LNCAP (cell line): ENCODE data around the gene FBXL20.

ENCODE experiments used
- CTCF ChIP-seq: fragments of 450-650 bp; IDR thresholded peaks from 2 replicates; pipeline ENCODE4 v1.5.1; 2017; ENCODE audit warnings: mild to moderate bottlenecking

FBXL20 gene

GRCh38 chr17:39222151-39222550 is 179.3 kb downstream of the FBXL20 start:
- TF ChIP-seq CTCF, result no peak

- no peak for TF ChIP-seq CTCF
Observed at GRCh38 chr17:39221572-39221971, 179.9 kb downstream of the FBXL20 start.

- TF ChIP-seq CTCF, result no peak
Observed at GRCh38 chr17:39219647-39220154, 181.7 kb downstream of the FBXL20 start.

GRCh38 chr17:39218906-39219305 is 182.5 kb downstream of the FBXL20 start:
- no peak for TF ChIP-seq CTCF

GRCh38 chr17:39217734-39218369 is 183.6 kb downstream of the FBXL20 start:
- TF ChIP-seq CTCF, result no peak

- TF ChIP-seq CTCF, result no peak
Observed at GRCh38 chr17:39213852-39214251, 187.6 kb downstream of the FBXL20 start.

- no peak for TF ChIP-seq CTCF
Observed at GRCh38 chr17:39212841-39213480, 188.5 kb downstream of the FBXL20 start.
